Left lung (tissue), 14 donors: Measurements from ENCODE around the gene OR52B6. TPM values are rescaled to one million over a fixed set of nuclear protein-coding genes. Genes with fewer than 3 reads are reported as not detected.

Experiments used
- ATAC-seq: fragments of 200-7000 bp; cut with Tn5 transposase; one replicate; pipeline ENCODE4 v1.9.1; 2020; ENCODE audit warnings: moderate library complexity
- DNase-seq, 4 donors: peaks; one replicate each; pipeline ENCODE4 v3.0.0-alpha.2; 2013 to 2020
- H3K27ac ChIP-seq, 2 donors: fragments of 200-600 bp; sonication (generic) in 1 of 2; one replicate each; pipeline versions ENCODE4 v1.5.0 to v1.8.0; 2020 to 2021
- H3K27me3 ChIP-seq, 2 donors: fragments of 200-600 bp; sonication (generic) in 1 of 2; one replicate each; pipeline versions ENCODE4 v1.5.0 to v1.8.0; 2020 to 2021
- H3K36me3 ChIP-seq, 2 donors: fragments of 200-600 bp; sonication (generic) in 1 of 2; one replicate each; pipeline versions ENCODE4 v1.5.0 to v1.8.0; 2020 to 2021
- H3K4me1 ChIP-seq, 2 donors: fragments of 200-600 bp; one replicate each; pipeline ENCODE4 v1.8.0; 2021
- H3K4me3 ChIP-seq, 2 donors: fragments of 200-600 bp; sonication (generic) in 1 of 2; one replicate each; pipeline versions ENCODE4 v1.5.0 to v1.8.0; 2020 to 2021; ENCODE audit warnings: mild to moderate bottlenecking in 1 of 2
- H3K9me3 ChIP-seq, 2 donors: fragments of 200-600 bp; sonication (generic) in 1 of 2; one replicate each; pipeline versions ENCODE4 v1.5.0 to v1.8.0; 2020 to 2021
- CTCF ChIP-seq, 2 donors: fragments of 200-600 bp; sonication (generic) in 1 of 2; IDR thresholded peaks; one replicate each; pipeline versions ENCODE4 v1.5.0 to v1.8.0; 2021; ENCODE audit warnings: antibody characterized with exemption in 2 of 2
- intact Hi-C, 2 donors: fragments of 100-400 bp; cut with DNase I; formaldehyde crosslinking; loops; one replicate each; pipeline versions ENCODE4 v1.11.2 to v1.14.2; 2022
- long read RNA-seq, 12 donors: library from polyadenylated mRNA in 2 of 12; unstranded in 2 of 12; transcript quantifications; one replicate each; pipeline ENCODE4 v2.0.0 and lab custom pipeline, GENCODE V29; 2019 to 2026
- polyA plus RNA-seq, 6 donors: library from polyadenylated mRNA; unstranded; fragments of 120-200 nt; gene quantifications; one replicate each; pipeline ENCODE4 v1.2.1, GENCODE V29; 2013; ENCODE audit not compliant: insufficient read length in 6 of 6
- total RNA-seq, 2 donors: library from RNA; stranded (reverse); fragmentation: NEBNext Ultra II Directional; extraction: Animal tissue kit (Norgen Biotek cat#: 25700); gene quantifications; one replicate each; pipeline ENCODE4 v1.2.1, GENCODE V29; 2021
- donor health status: DM: no; HTN: yes; CAD: no.
- donor health status: DM: no; HTN: no; CAD: no.

OR52B6 gene
- total RNA-seq: not detected
- under 1 TPM; 0.17 to 0.56 (median 0.42) TPM for polyA plus RNA-seq
- long read RNA-seq, donor 1: 0 reads
- long read RNA-seq, donor 2: 0 reads
- long read RNA-seq, donor 3: 0 reads
- long read RNA-seq, donor 4: 0 reads
- long read RNA-seq, donor 5: 0 reads
- long read RNA-seq, donor 6, partial matches to known transcripts: 0 of 1 reads
- long read RNA-seq, donor 6, other reads (novel, unspliced or antisense): 0 of 1 reads
- long read RNA-seq, donor 7: 0 reads
- long read RNA-seq, donor 8: 0 reads
- long read RNA-seq, donor 9: 0 reads
- long read RNA-seq, donor 10: 0 reads
- long read RNA-seq, donor 11: 0 reads
- long read RNA-seq, donor 12: 0 reads

- no peak for TF ChIP-seq CTCF (IDR thresholded peaks at IDR 0.05)
- Histone ChIP-seq H3K4me3 (no peak within 1 kb of the TSS), H3K4me1 (no peaks in the 10 kb centered on the region), H3K36me3 (no peaks in the 10 kb centered on the region), H3K9me3 (no peaks in the 10 kb centered on the region), H3K27me3 (no peaks in the 10 kb centered on the region), H3K27ac (no peak within 1 kb of the TSS)
- intact Hi-C loops: no loop called here
- no peak for DNase-seq
- ATAC-seq: no peak
These were observed at the start of gene OR52B6 for GRCh38 chr11:5580577-5580976. Gene OR52B6 (plus strand): TSS chr11:5580877. CDS start chr11:5580877, 0 bp downstream.

- DNase-seq: no peak
These were observed 49.4 kb upstream of the OR52B6 start for GRCh38 chr11:5531053-5531831.

GRCh38 chr11:5534046-5534445, 46.6 kb upstream of the OR52B6 start:
- no peak for ATAC-seq
- TF ChIP-seq CTCF (IDR thresholded peaks at IDR 0.05): no peak
- Histone ChIP-seq H3K9me3 (peaks cover 0 to 2% of the 10 kb centered on the region in 2 donors), H3K27ac (no peak overlapping the region), H3K4me3 (no peak overlapping the region), H3K27me3 (no peaks in the 10 kb centered on the region), H3K36me3 (no peaks in the 10 kb centered on the region), H3K4me1 (no peaks in the 10 kb centered on the region)
- intact Hi-C loops: no loop called here
- no peak for DNase-seq

More at GRCh38 chr11:5531053-5531831, 49.4 kb upstream of the OR52B6 start:
- Histone ChIP-seq H3K36me3 (no peaks in the 10 kb centered on the region), H3K27me3 (no peaks in the 10 kb centered on the region), H3K27ac (no peak overlapping the region), H3K4me1 (no peaks in the 10 kb centered on the region), H3K4me3 (no peak overlapping the region), H3K9me3 (no peaks in the 10 kb centered on the region)
- ATAC-seq: no peak
- no peak for TF ChIP-seq CTCF (IDR thresholded peaks at IDR 0.05)
- intact Hi-C loops: no loop called here

GRCh38 chr11:5536482-5536881, 44.2 kb upstream of the OR52B6 start:
- H3K27ac ChIP-seq: no peak overlapping the region
- H3K27me3 ChIP-seq: no peaks in the 10 kb centered on the region
- H3K4me1 ChIP-seq: no peaks in the 10 kb centered on the region
- DNase-seq (no peak), ATAC-seq (no peak)
- peaks cover 0 to 2% of the 10 kb centered on the region in 2 donors for H3K9me3 ChIP-seq
- no peak for TF ChIP-seq CTCF (IDR thresholded peaks at IDR 0.05)
- no peak overlapping the region for H3K4me3 ChIP-seq
- intact Hi-C loops: no loop called here
- H3K36me3 ChIP-seq: no peaks in the 10 kb centered on the region

GRCh38 chr11:5541427-5541826, 39.2 kb upstream of the OR52B6 start:
- no peak overlapping the region for H3K4me3 ChIP-seq
- peaks cover 0 to 2% of the 10 kb centered on the region in 2 donors for H3K9me3 ChIP-seq
- H3K27ac ChIP-seq: no peak overlapping the region
- DNase-seq (no peak), ATAC-seq (no peak)
- no peak for TF ChIP-seq CTCF (IDR thresholded peaks at IDR 0.05)
- intact Hi-C loops: no loop called here
- no peaks in the 10 kb centered on the region for H3K36me3 ChIP-seq
- H3K4me1 ChIP-seq: no peaks in the 10 kb centered on the region
- H3K27me3 ChIP-seq: no peaks in the 10 kb centered on the region
